ENCODE data around the gene LARP6. TPM values are rescaled to one million over a fixed set of nuclear protein-coding genes. Genes with fewer than 3 reads are reported as not detected.
"Not testable (repeated sequence)": the region's sequence is repeated elsewhere in the genome, so short reads cannot be mapped to it uniquely, and the experiment has no call there.

The LARP6 gene
- total and polyA plus RNA-seq, 2 experiments from 2014 or later: 20.0 to 22.4 TPM

GRCh38 chr15:70806992-70807712, 46.8 kb downstream of the LARP6 start:
- no peaks in the 10 kb centered on the region; the same call in 2 of the 3 replicates for H3K9me3 Mint-ChIP-seq
- no peak overlapping the region for H2AFZ ChIP-seq

GRCh38 chr15:70804388-70804787, 49.6 kb downstream of the LARP6 start:
- not testable (repeated sequence) for H3K36me3 Mint-ChIP-seq (ENCODE audit: low read depth); H3K4me2 ChIP-seq; H3K36me3 ChIP-seq (ENCODE audit: insufficient read depth); H3K4me1 ChIP-seq (ENCODE audit: insufficient read depth); ATAC-seq; H3K27me3 Mint-ChIP-seq (ENCODE audit: insufficient read depth, low read depth, poor library complexity); H3K9me2 ChIP-seq (ENCODE audit: insufficient read depth); DNase-seq (ENCODE audit: low spot score); H3K4me3 Mint-ChIP-seq; H3K27me3 ChIP-seq (ENCODE audit: insufficient read depth); H3K79me2 ChIP-seq (replicated peaks; ENCODE audit: insufficient read depth); H3K9me3 Mint-ChIP-seq; H3K27ac Mint-ChIP-seq; H3K27ac ChIP-seq (ENCODE audit: low read depth); H3K4me3 ChIP-seq; H3F3A ChIP-seq (replicated peaks; ENCODE audit: low read depth); H2AFZ ChIP-seq; H4K20me1 ChIP-seq (replicated peaks; ENCODE audit: insufficient read depth); H3K4me1 Mint-ChIP-seq

More at GRCh38 chr15:70806992-70807712, 46.8 kb downstream of the LARP6 start:
- H3F3A ChIP-seq (replicated peaks; ENCODE audit: low read depth): no peaks in the 10 kb centered on the region
- Mint-ChIP-seq H3K27me3 (ENCODE audit: insufficient read depth, low read depth, poor library complexity) (peaks cover under 1% of the 10 kb centered on the region), H3K27ac (no peak overlapping the region), H3K36me3 (ENCODE audit: low read depth) (no peaks in the 10 kb centered on the region; the same call in 2 of the 3 replicates), H3K4me3 (no peak overlapping the region), H3K4me1 (no peaks in the 10 kb centered on the region)
- ATAC-seq (no peak), DNase-seq (ENCODE audit: low spot score) (no peak)
- H3K79me2 ChIP-seq (replicated peaks; ENCODE audit: insufficient read depth): no peaks in the 10 kb centered on the region
- no peaks in the 10 kb centered on the region for H3K27me3 ChIP-seq (ENCODE audit: insufficient read depth)
- H3K9me2 ChIP-seq (ENCODE audit: insufficient read depth): 0 out of 2 replicates have a peak, but pooled peaks cover 6% of the 10 kb centered on the region
- no peak overlapping the region for H3K4me2 ChIP-seq
- no peaks in the 10 kb centered on the region for H4K20me1 ChIP-seq (replicated peaks; ENCODE audit: insufficient read depth)
- no peak overlapping the region for H3K27ac ChIP-seq (ENCODE audit: low read depth)
- no peak overlapping the region for H3K4me3 ChIP-seq
- no peaks in the 10 kb centered on the region for H3K4me1 ChIP-seq (ENCODE audit: insufficient read depth)
- TF ChIP-seq JUNB (IDR thresholded peaks at IDR 0.05; ENCODE audit: unreplicated experiment): no peak
- no peak for TF ChIP-seq POLR2AphosphoS5 (IDR thresholded peaks at IDR 0.05; ENCODE audit: low read depth)
- TF ChIP-seq CTCF (conservative IDR thresholded peaks at IDR 0.05; ENCODE audit: low read depth in 2 of 2): no peak
- no peak for TF ChIP-seq ZNF331 (CRISPR knock-in tag; IDR thresholded peaks at IDR 0.05; ENCODE audit: low read depth)
- no peak for TF ChIP-seq NANOG (IDR thresholded peaks at IDR 0.05; ENCODE audit: borderline replicate concordance)
- no peak for TF ChIP-seq ETS1 (IDR thresholded peaks at IDR 0.05)
- no peak for TF ChIP-seq REST (IDR thresholded peaks at IDR 0.05; ENCODE audit: unreplicated experiment)
- TF ChIP-seq CREB1 (CRISPR knock-in tag; IDR thresholded peaks at IDR 0.05; ENCODE audit: low read depth): no peak
- H3K36me3 ChIP-seq (ENCODE audit: insufficient read depth): no peaks in the 10 kb centered on the region

Measured in GM23338 (cell line).